ENCODE measurements around the gene GALM. TPM values are rescaled to one million over a fixed set of nuclear protein-coding genes. Genes with fewer than 3 reads are reported as not detected.
A peak's percentile ranks its signal among the peaks of the same experiment; 100 is the strongest.

The GALM gene
- total and polyA plus RNA-seq, 2 of the 13 experiments (the other 11 are each of a cell fraction or from before 2014, with no cell fraction given), result 65.5 to 90.0 TPM

- 0 out of 2 replicates have a peak, but pooled peaks have one; percentile 5 for TF ChIP-seq ZBTB44 (CRISPR knock-in tag; IDR thresholded peaks at IDR 0.05)
- peak; percentile 91 for TF ChIP-seq ZNF124 (CRISPR knock-in tag; IDR thresholded peaks at IDR 0.05)
- peak; percentile 33; the same call in 1 of the 2 replicates for TF ChIP-seq NFYB (CRISPR knock-in tag; IDR thresholded peaks at IDR 0.05)
- peak; percentile 99 for TF ChIP-seq ZNF143 (CRISPR knock-in tag; IDR thresholded peaks at IDR 0.05)
- TF ChIP-seq, protein P1, sequence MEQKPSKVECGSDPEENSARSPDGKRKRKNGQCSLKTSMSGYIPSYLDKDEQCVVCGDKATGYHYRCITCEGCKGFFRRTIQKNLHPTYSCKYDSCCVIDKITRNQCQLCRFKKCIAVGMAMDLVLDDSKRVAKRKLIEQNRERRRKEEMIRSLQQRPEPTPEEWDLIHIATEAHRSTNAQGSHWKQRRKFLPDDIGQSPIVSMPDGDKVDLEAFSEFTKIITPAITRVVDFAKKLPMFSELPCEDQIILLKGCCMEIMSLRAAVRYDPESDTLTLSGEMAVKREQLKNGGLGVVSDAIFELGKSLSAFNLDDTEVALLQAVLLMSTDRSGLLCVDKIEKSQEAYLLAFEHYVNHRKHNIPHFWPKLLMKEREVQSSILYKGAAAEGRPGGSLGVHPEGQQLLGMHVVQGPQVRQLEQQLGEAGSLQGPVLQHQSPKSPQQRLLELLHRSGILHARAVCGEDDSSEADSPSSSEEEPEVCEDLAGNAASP (CRISPR knock-in tag; IDR thresholded peaks at IDR 0.05; ENCODE audit: borderline replicate concordance), result peak; percentile 68
- TF ChIP-seq SIN3A (IDR thresholded peaks at IDR 0.05; ENCODE audit: borderline replicate concordance, low read depth, low read length), result 0 out of 2 replicates have a peak, but pooled peaks have one; percentile 84
- peak; percentile 54; the same call in 1 of the 2 replicates for TF ChIP-seq KAT7 (CRISPR knock-in tag; IDR thresholded peaks at IDR 0.05; ENCODE audit: borderline replicate concordance)
- no peak for TF ChIP-seq NFE2L2 (IDR thresholded peaks at IDR 0.05; ENCODE audit: low read length)
- no peak for TF ChIP-seq ZNF773 (CRISPR knock-in tag; IDR thresholded peaks at IDR 0.05; ENCODE audit: borderline replicate concordance)
- no peak for TF ChIP-seq SATB2 (CRISPR knock-in tag; IDR thresholded peaks at IDR 0.05)
- peak; percentile 61 for TF ChIP-seq NCOA2 (CRISPR knock-in tag; IDR thresholded peaks at IDR 0.05)
- TF ChIP-seq ZNF530 (CRISPR knock-in tag; IDR thresholded peaks at IDR 0.05; ENCODE audit: low read depth), result no peak
- no peak for TF ChIP-seq ZNF282 (IDR thresholded peaks at IDR 0.05; ENCODE audit: partially characterized antibody)
- TF ChIP-seq ZNF652 (CRISPR knock-in tag; IDR thresholded peaks at IDR 0.05; ENCODE audit: borderline replicate concordance, low read depth), result 0 out of 2 replicates have a peak, but pooled peaks have one; percentile 21
- peak in 1 of 2 experiments; percentile 5; a peak in 1 of 4 replicates for TF ChIP-seq NR2F1 (CRISPR knock-in tag; IDR thresholded peaks at IDR 0.05)
- TF ChIP-seq ZNF543 (CRISPR knock-in tag; IDR thresholded peaks at IDR 0.05), result peak; percentile 49; the same call in 1 of the 2 replicates
- no peak for TF ChIP-seq CBX2 (IDR thresholded peaks at IDR 0.05; ENCODE audit: low read depth, low read length)
- no peak for TF ChIP-seq CBX2 (CRISPR knock-in tag; IDR thresholded peaks at IDR 0.05; ENCODE audit: low read depth)
- TF ChIP-seq, protein P2, sequence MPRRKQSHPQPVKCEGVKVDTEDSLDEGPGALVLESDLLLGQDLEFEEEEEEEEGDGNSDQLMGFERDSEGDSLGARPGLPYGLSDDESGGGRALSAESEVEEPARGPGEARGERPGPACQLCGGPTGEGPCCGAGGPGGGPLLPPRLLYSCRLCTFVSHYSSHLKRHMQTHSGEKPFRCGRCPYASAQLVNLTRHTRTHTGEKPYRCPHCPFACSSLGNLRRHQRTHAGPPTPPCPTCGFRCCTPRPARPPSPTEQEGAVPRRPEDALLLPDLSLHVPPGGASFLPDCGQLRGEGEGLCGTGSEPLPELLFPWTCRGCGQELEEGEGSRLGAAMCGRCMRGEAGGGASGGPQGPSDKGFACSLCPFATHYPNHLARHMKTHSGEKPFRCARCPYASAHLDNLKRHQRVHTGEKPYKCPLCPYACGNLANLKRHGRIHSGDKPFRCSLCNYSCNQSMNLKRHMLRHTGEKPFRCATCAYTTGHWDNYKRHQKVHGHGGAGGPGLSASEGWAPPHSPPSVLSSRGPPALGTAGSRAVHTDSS (CRISPR knock-in tag; conservative IDR thresholded peaks at IDR 0.05), result no peak
- TF ChIP-seq PHB2 (IDR thresholded peaks at IDR 0.05; ENCODE audit: partially characterized antibody), result no peak
- TF ChIP-seq, protein P3, sequence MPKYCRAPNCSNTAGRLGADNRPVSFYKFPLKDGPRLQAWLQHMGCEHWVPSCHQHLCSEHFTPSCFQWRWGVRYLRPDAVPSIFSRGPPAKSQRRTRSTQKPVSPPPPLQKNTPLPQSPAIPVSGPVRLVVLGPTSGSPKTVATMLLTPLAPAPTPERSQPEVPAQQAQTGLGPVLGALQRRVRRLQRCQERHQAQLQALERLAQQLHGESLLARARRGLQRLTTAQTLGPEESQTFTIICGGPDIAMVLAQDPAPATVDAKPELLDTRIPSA (CRISPR knock-in tag; IDR thresholded peaks at IDR 0.05; ENCODE audit: borderline replicate concordance), result no peak
- TF ChIP-seq ZXDC (CRISPR knock-in tag; IDR thresholded peaks at IDR 0.05), result peak; percentile 69; the same call in 1 of the 2 replicates
These were observed at the start of gene GALM (continued) for GRCh38 chr2:38665854-38666555.

All from HepG2 (cell line).